SK-N-MC (cell line): Measurements from ENCODE around the gene PACRG.

Experiments
- EZH2 ChIP-seq: fragments of 200-600 bp; sonication (generic); IDR thresholded peaks from one replicate; pipeline ENCODE4 v1.6.1; 2017; ENCODE audit warnings: antibody characterized with exemption
- FOXP2 ChIP-seq: optimal IDR thresholded peaks from 2 replicates; pipeline ENCODE3; 2011; ENCODE audit warnings: mild to moderate bottlenecking, moderate library complexity; ENCODE audit not compliant: insufficient read depth; ENCODE audit errors: extremely low read length, control extremely low read depth

GRCh38 chr6:162751211-162751859 lies 23.6 kb downstream of the PACRG start:
- TF ChIP-seq EZH2 (no peak), FOXP2 (no peak)
